Measurements from ENCODE around the gene PCNT. TPM values are rescaled to one million over a fixed set of nuclear protein-coding genes. Genes with fewer than 3 reads are reported as not detected.
"Not testable (repeated sequence)": the region's sequence is repeated elsewhere in the genome, so short reads cannot be mapped to it uniquely, and the experiment has no call there.

Gene PCNT
- total RNA-seq, 5 donors from 2014 or later (not counting 1 experiment from before 2014, with no cell fraction given): 52.8 to 65.0 (median 58.6) TPM

DNA sequence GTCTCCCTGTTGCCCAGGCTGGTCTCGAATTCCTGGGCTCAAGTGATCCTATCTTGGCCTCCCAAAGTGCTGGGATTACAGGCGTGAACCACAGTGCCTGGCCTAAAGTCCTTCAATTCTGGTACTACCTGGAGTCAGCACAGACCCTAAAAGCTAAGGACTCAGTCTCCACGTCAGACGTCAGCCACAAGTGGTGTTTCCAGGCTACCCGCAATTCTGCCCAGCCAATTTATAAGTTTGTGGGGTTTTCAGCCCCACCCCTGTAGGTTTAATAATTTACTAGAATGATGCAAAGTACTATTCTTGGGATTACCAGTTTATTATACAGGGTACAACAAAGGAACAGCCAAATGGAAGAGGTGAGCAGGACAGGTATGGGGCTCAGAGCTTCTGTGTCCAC, 124.2 kb downstream of the PCNT start:
- Mint-ChIP-seq H3K27me3 (no peaks in the 10 kb centered on the region), H3K36me3 (peaks cover 24% of the 10 kb centered on the region), H3K4me3 (no peak overlapping the region), H3K9me3 (peaks cover 0 to 11% (median 8%) of the 10 kb centered on the region in 3 donors), H3K4me1 (peaks cover 6 to 19% (median 8%) of the 10 kb centered on the region in 3 donors), H3K27ac (no peak overlapping the region)
- 100% methylated on average over 1 of the region's 5 CpGs for WGBS (ENCODE audit: insufficient coverage)
- ChIA-PET CTCF (no interaction called here), POLR2A (no interaction called here)
- H3K4me1 ChIP-seq (ENCODE audit: control insufficient read depth in 1 of 2, extremely low read depth in 1 of 2, insufficient read depth in 2 of 2, low read length in 2 of 2): no peaks in the 10 kb centered on the region
- H3K9me3 ChIP-seq: no peaks in the 10 kb centered on the region
- ATAC-seq (replicated peaks in 1 of 4) (no peak), DNase-seq (no peak)
- no peak overlapping the region for H3K4me3 ChIP-seq (ENCODE audit: control insufficient read depth in 1 of 2, extremely low read depth in 1 of 2, low read length in 1 of 2)
- H3K27ac ChIP-seq (ENCODE audit: low read length): no peak overlapping the region
- H3K36me3 ChIP-seq (ENCODE audit: control insufficient read depth in 2 of 2, extremely low read depth in 1 of 2, insufficient read depth in 1 of 2, low read length in 1 of 2): peaks cover 8 to 14% of the 10 kb centered on the region in 2 donors
- no peaks in the 10 kb centered on the region for H3K27me3 ChIP-seq (replicated peaks in 1 of 2; ENCODE audit: control insufficient read depth in 2 of 2, extremely low read depth in 1 of 2, insufficient read depth in 2 of 2, low read length in 1 of 2)

DNA sequence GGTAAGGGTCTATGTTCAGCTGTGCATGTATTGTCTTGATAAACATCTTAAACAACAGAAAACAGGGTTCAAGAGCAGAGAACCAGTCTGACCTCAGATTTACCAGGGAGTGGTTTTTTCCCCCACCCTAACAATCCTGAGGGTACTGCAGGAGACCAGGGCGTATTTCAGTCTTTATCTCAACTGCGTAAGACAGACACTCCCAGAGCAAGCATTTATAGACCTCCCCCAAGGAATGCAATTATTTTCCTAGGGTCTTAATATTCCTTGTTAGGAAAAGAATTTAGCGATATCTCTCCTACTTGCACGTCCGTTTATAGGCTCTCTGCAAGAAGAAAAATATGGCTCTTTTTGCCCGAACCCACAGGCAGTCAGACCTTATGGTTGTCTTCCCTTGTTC, 124.9 kb downstream of the PCNT start:
- H3K27ac ChIP-seq (ENCODE audit: low read length); POLR2A ChIA-PET; H3K27me3 ChIP-seq (replicated peaks in 1 of 2; ENCODE audit: control insufficient read depth in 2 of 2, extremely low read depth in 1 of 2, insufficient read depth in 2 of 2, low read length in 1 of 2); H3K4me3 Mint-ChIP-seq; H3K27ac Mint-ChIP-seq; CTCF ChIA-PET; H3K4me1 ChIP-seq (ENCODE audit: control insufficient read depth in 1 of 2, extremely low read depth in 1 of 2, insufficient read depth in 2 of 2, low read length in 2 of 2); DNase-seq; ATAC-seq (replicated peaks in 1 of 4); H3K4me3 ChIP-seq (ENCODE audit: control insufficient read depth in 1 of 2, extremely low read depth in 1 of 2, low read length in 1 of 2); H3K27me3 Mint-ChIP-seq; H3K9me3 ChIP-seq: not testable (repeated sequence)
- peaks cover 8 to 13% of the 10 kb centered on the region in 2 donors for H3K36me3 ChIP-seq (ENCODE audit: control insufficient read depth in 2 of 2, extremely low read depth in 1 of 2, insufficient read depth in 1 of 2, low read length in 1 of 2)
- WGBS (ENCODE audit: insufficient coverage): 100% methylated on average over 4 of the region's 6 CpGs
- Mint-ChIP-seq H3K36me3 (peaks cover 27% of the 10 kb centered on the region), H3K4me1 (peaks cover 5 to 23% (median 8%) of the 10 kb centered on the region in 3 donors), H3K9me3 (peaks cover 0 to 11% (median 8%) of the 10 kb centered on the region in 3 donors)

DNA sequence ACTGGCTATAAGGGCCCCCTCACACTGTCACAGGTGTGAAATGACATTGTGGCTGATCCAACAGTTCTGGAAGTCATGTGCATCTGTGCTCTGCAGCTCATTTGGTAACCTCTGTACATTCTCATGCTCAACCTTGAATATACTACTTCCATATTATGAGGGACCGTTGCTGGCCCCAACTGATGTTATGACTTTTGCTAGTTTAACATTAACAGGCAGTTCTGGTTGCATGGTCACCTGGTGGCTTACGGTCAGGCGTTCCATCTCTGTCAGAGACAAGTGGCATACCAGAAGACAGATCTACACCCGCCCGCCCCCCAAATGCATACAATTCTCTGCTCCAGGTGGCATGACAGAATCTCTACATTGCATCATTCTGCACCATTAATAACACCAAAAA, 128.8 kb downstream of the PCNT start:
- POLR2A ChIA-PET: no interaction called here
- ATAC-seq (replicated peaks in 1 of 4): no peak
- Mint-ChIP-seq H3K27me3 (no peaks in the 10 kb centered on the region), H3K27ac (no peak overlapping the region), H3K4me3 (no peak overlapping the region), H3K9me3 (peaks cover 0 to 11% (median 8%) of the 10 kb centered on the region in 3 donors), H3K4me1 (peaks cover 5 to 46% (median 32%) of the 10 kb centered on the region in 3 donors), H3K36me3 (peaks cover 20% of the 10 kb centered on the region)
- peaks cover 6 to 8% of the 10 kb centered on the region in 2 donors for H3K36me3 ChIP-seq (ENCODE audit: control insufficient read depth in 2 of 2, extremely low read depth in 1 of 2, insufficient read depth in 1 of 2, low read length in 1 of 2)
- no peak overlapping the region for H3K27ac ChIP-seq (ENCODE audit: low read length)
- H3K4me1 ChIP-seq (ENCODE audit: control insufficient read depth in 1 of 2, extremely low read depth in 1 of 2, insufficient read depth in 2 of 2, low read length in 2 of 2): peaks cover 8 to 14% of the 10 kb centered on the region in 2 experiments
- DNase-seq: no peak
- WGBS (ENCODE audit: insufficient coverage): 98% methylated on average over 5 of the region's 5 CpGs
- H3K9me3 ChIP-seq: no peaks in the 10 kb centered on the region
- H3K4me3 ChIP-seq (ENCODE audit: control insufficient read depth in 1 of 2, extremely low read depth in 1 of 2, low read length in 1 of 2): no peak overlapping the region
- H3K27me3 ChIP-seq (replicated peaks in 1 of 2; ENCODE audit: control insufficient read depth in 2 of 2, extremely low read depth in 1 of 2, insufficient read depth in 2 of 2, low read length in 1 of 2): no peaks in the 10 kb centered on the region
- CTCF ChIA-PET: no interaction called here

- H3K27me3 Mint-ChIP-seq: no peaks in the 10 kb centered on the region
- ATAC-seq (replicated peaks in 1 of 4) (no peak), DNase-seq (no peak)
- 44% methylated on average over 2 of the region's 3 CpGs for WGBS (ENCODE audit: insufficient coverage)
- peaks cover 5 to 47% (median 34%) of the 10 kb centered on the region in 3 donors for H3K4me1 Mint-ChIP-seq
- no peaks in the 10 kb centered on the region for H3K9me3 ChIP-seq
- H3K4me3 ChIP-seq (ENCODE audit: control insufficient read depth in 1 of 2, extremely low read depth in 1 of 2, low read length in 1 of 2): no peak overlapping the region
- H3K27ac Mint-ChIP-seq: no peak overlapping the region
- peaks cover 0 to under 1% (median 0%) of the 10 kb centered on the region in 3 donors for H3K9me3 Mint-ChIP-seq
- peaks cover 14% of the 10 kb centered on the region for H3K36me3 Mint-ChIP-seq
- H3K27me3 ChIP-seq (replicated peaks in 1 of 2; ENCODE audit: control insufficient read depth in 2 of 2, extremely low read depth in 1 of 2, insufficient read depth in 2 of 2, low read length in 1 of 2): no peaks in the 10 kb centered on the region
- H3K4me1 ChIP-seq (ENCODE audit: control insufficient read depth in 1 of 2, extremely low read depth in 1 of 2, insufficient read depth in 2 of 2, low read length in 2 of 2): peaks cover 11 to 20% of the 10 kb centered on the region in 2 experiments
- POLR2A ChIA-PET: no interaction called here
- H3K27ac ChIP-seq (ENCODE audit: low read length): no peak overlapping the region
- peaks cover 6 to 8% of the 10 kb centered on the region in 2 donors for H3K36me3 ChIP-seq (ENCODE audit: control insufficient read depth in 2 of 2, extremely low read depth in 1 of 2, insufficient read depth in 1 of 2, low read length in 1 of 2)
- H3K4me3 Mint-ChIP-seq: no peak overlapping the region
- CTCF ChIA-PET: no interaction called here
Observed at GRCh38 chr21:46454142-46454541, 130.2 kb downstream of the PCNT start.

DNA sequence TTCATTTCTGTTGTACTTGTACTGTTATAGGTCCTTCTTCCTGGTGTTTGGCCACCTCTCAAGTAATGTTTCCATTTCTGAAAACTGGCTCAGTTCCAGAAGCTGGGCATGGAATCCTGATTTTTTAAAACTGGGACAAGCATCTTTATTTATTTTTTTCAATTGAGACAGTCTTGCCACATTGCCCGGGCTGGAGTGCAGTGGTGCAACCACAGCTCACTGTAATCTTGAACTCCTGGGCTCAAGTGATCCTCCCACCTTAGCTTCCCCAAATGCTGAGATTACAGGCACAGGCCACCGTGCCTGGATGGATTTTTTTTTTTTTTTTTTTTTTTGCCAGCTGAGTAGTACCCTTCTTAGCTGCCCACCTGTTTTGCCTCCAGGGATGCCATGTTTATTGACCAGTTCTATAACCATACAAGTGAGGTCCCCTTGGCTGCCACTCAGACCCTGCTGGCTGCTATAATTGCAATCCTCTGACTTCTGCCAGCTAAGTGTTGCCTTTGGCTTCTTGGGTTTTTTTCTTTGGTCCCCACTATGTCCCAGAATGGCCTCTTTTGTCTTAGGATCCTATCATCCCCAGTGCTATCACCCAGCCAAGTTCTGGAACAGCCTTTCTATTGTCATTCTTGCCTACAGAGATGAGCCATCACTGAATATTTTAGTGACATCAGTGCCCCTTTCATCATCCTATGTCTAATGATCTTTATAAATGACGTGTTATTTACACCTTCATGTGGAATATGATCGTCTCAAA, 130.9 kb downstream of the PCNT start:
- ChIA-PET CTCF (interaction anchor here in 1 of 2 donors (0.6 kb wide), 1 partner anchor 169 kb away, joined by 4 read pairs; the partner anchor contains the start of gene MCM3AP), POLR2A (no interaction called here)
- Histone ChIP-seq H3K27ac (ENCODE audit: low read length) (no peak overlapping the region), H3K4me3 (ENCODE audit: control insufficient read depth in 1 of 2, extremely low read depth in 1 of 2, low read length in 1 of 2) (no peak overlapping the region), H3K36me3 (ENCODE audit: control insufficient read depth in 2 of 2, extremely low read depth in 1 of 2, insufficient read depth in 1 of 2, low read length in 1 of 2) (peaks cover 6 to 8% of the 10 kb centered on the region in 2 donors), H3K4me1 (ENCODE audit: control insufficient read depth in 1 of 2, extremely low read depth in 1 of 2, insufficient read depth in 2 of 2, low read length in 2 of 2) (peaks cover 11 to 24% of the 10 kb centered on the region in 2 experiments), H3K27me3 (replicated peaks in 1 of 2; ENCODE audit: control insufficient read depth in 2 of 2, extremely low read depth in 1 of 2, insufficient read depth in 2 of 2, low read length in 1 of 2) (no peaks in the 10 kb centered on the region), H3K9me3 (no peaks in the 10 kb centered on the region)
- no peaks in the 10 kb centered on the region for H3K9me3 Mint-ChIP-seq
- 93% methylated on average over 2 of the region's 4 CpGs for WGBS (ENCODE audit: insufficient coverage)
- H3K4me3 Mint-ChIP-seq: no peak overlapping the region
- no peak overlapping the region for H3K27ac Mint-ChIP-seq
- ATAC-seq (replicated peaks in 1 of 4): no peak
- H3K36me3 Mint-ChIP-seq: peaks cover 14% of the 10 kb centered on the region
- peaks cover 8 to 49% (median 36%) of the 10 kb centered on the region in 3 donors for H3K4me1 Mint-ChIP-seq
- no peak for DNase-seq
- H3K27me3 Mint-ChIP-seq: no peaks in the 10 kb centered on the region

DNA sequence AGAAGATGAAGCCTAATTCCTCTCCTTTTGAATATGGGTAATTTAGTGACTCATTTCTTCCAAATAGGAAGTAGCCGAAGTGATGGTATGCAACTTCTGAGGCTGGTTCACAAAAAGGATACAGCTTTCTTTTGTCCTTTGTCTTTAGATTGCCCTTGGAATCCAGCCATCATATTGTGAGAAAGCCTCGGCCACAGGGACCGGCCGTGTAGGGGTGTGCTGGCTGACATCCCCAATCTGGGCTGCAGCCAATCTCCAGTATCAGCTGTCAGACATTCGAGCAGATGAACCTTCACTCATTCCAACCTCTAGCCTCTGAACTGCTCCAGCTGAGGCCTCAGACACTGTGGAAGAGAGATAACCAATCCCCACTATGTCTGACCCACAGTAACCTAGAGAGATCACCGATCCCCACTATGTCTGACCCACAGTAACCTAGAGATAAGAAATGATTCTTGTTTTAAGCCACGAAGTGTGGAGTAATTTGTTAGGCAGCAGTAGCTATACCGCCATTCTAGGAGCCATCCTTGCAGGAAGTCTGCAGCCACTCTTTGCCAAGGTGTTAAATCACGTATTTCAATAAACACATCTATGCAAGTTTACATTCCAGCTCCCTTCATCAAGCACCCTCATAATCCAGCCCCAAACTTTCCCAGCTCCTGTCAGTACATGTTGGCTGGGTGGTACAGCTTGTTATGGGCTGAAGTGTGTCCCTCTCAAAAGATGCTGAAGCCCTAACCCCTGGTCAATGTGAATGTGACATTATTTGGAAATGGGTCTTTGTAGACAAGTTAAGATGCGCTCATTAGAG, 131.8 kb downstream of the PCNT start:
- no peaks in the 10 kb centered on the region for H3K9me3 Mint-ChIP-seq
- Histone ChIP-seq H3K4me3 (ENCODE audit: control insufficient read depth in 1 of 2, extremely low read depth in 1 of 2, low read length in 1 of 2) (no peak overlapping the region), H3K27ac (ENCODE audit: low read length) (no peak overlapping the region), H3K4me1 (ENCODE audit: control insufficient read depth in 1 of 2, extremely low read depth in 1 of 2, insufficient read depth in 2 of 2, low read length in 2 of 2) (peaks cover 15 to 31% of the 10 kb centered on the region in 2 experiments), H3K9me3 (no peaks in the 10 kb centered on the region), H3K36me3 (ENCODE audit: control insufficient read depth in 2 of 2, extremely low read depth in 1 of 2, insufficient read depth in 1 of 2, low read length in 1 of 2) (peaks cover 6 to 8% of the 10 kb centered on the region in 2 donors), H3K27me3 (replicated peaks in 1 of 2; ENCODE audit: control insufficient read depth in 2 of 2, extremely low read depth in 1 of 2, insufficient read depth in 2 of 2, low read length in 1 of 2) (no peaks in the 10 kb centered on the region)
- WGBS (ENCODE audit: insufficient coverage): 93% methylated on average over 6 of the region's 10 CpGs
- ChIA-PET POLR2A (interaction anchor here (0.6 kb wide), 2 partner anchors 14 to 147 kb away, joined by 3 to 5 read pairs; no protein-coding TSS in a partner anchor), CTCF (no interaction called here)
- DNase-seq (no peak), ATAC-seq (replicated peaks in 1 of 4) (no peak)
- peak overlapping the region; percentile 49 to 90 (median 81) for H3K4me3 Mint-ChIP-seq
- no peak overlapping the region for H3K27ac Mint-ChIP-seq
- H3K27me3 Mint-ChIP-seq: no peaks in the 10 kb centered on the region
- H3K36me3 Mint-ChIP-seq: peaks cover 10% of the 10 kb centered on the region
- H3K4me1 Mint-ChIP-seq: peaks cover 15 to 54% (median 43%) of the 10 kb centered on the region in 3 donors

All from T-cell (primary cell).